Measurements from ENCODE around the gene TFF3.
"Not testable (repeated sequence)": the region's sequence is repeated elsewhere in the genome, so short reads cannot be mapped to it uniquely, and the experiment has no call there.

Gene TFF3

GRCh38 chr21:42302794-42303193 lies 12.4 kb downstream of the TFF3 start:
- DNase-seq: no peak

GRCh38 chr21:42302076-42302650 lies 13.0 kb downstream of the TFF3 start:
- no peak for DNase-seq

- no peak for DNase-seq
Observed at GRCh38 chr21:42301371-42302075, 13.7 kb downstream of the TFF3 start.

- no peak for DNase-seq
Observed at GRCh38 chr21:42300956-42301355, 14.3 kb downstream of the TFF3 start.

- DNase-seq: no peak
Observed at GRCh38 chr21:42300045-42300583, 15.1 kb downstream of the TFF3 start.

GRCh38 chr21:42299324-42300044 lies 15.7 kb downstream of the TFF3 start:
- DNase-seq: no peak

- no peak for DNase-seq
Observed at GRCh38 chr21:42298657-42299056, 16.6 kb downstream of the TFF3 start.

- no peak for DNase-seq
Observed at GRCh38 chr21:42298237-42298636, 17.0 kb downstream of the TFF3 start.

GRCh38 chr21:42297377-42297776 lies 17.8 kb downstream of the TFF3 start:
- no peak for DNase-seq

- no peak for DNase-seq
Observed at GRCh38 chr21:42296501-42296900, 18.7 kb downstream of the TFF3 start.

GRCh38 chr21:42295845-42296244 lies 19.4 kb downstream of the TFF3 start:
- no peak for DNase-seq

GRCh38 chr21:42294273-42294880 lies 20.8 kb downstream of the TFF3 start:
- no peak for DNase-seq

GRCh38 chr21:42293649-42294272 lies 21.4 kb downstream of the TFF3 start:
- no peak for DNase-seq

- DNase-seq: not testable (repeated sequence)
Observed at GRCh38 chr21:42292563-42293142, 22.6 kb downstream of the TFF3 start.

- no peak for DNase-seq
Observed at GRCh38 chr21:42291751-42292562, 23.3 kb downstream of the TFF3 start.

- DNase-seq: no peak
Observed at GRCh38 chr21:42291003-42291750, 24.0 kb downstream of the TFF3 start.

- DNase-seq: no peak
Observed at GRCh38 chr21:42290505-42290904, 24.7 kb downstream of the TFF3 start.

GRCh38 chr21:42289926-42290325 lies 25.3 kb downstream of the TFF3 start:
- no peak for DNase-seq

GRCh38 chr21:42288962-42289361 lies 26.2 kb downstream of the TFF3 start:
- DNase-seq: no peak

GRCh38 chr21:42287193-42288083 lies 27.8 kb downstream of the TFF3 start:
- no peak for DNase-seq

Data from activated CD8-positive, alpha-beta memory T cell treated with anti-CD3 and anti-CD28 coated beads for 24 hours (primary cell).